Measurements from ENCODE around the gene FAM114A1. TPM values are rescaled to one million over a fixed set of nuclear protein-coding genes. Genes with fewer than 3 reads are reported as not detected.

Gene FAM114A1
- total and polyA plus RNA-seq, 2 experiments from 2014 or later: 110 to 140 TPM

DNA sequence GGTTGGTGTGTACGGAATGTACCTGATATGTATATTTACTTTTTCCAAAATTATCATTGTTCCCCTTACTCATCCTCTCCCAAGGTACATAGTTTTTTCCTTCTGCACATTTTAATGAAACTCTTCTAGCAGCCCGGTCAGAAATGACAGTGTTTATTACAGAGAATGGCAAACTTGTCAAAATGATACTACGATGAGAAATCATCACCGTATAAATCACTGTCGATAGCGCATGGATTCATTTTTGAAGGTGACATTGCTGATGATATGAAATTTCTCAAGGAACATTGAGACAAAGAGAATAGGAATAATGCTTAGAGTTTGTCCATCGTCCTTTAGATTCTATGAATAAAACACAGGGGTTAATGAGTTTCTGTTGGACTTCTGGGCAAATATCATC lies 30.6 kb downstream of the FAM114A1 start:
- H2AFZ ChIP-seq: no peak overlapping the region
- no peaks in the 10 kb centered on the region for H4K20me1 ChIP-seq (ENCODE audit: insufficient read depth, poor library complexity, severe bottlenecking)
- H3K9me3 ChIP-seq (ENCODE audit: low read depth): no peaks in the 10 kb centered on the region
- no peak overlapping the region for H3K4me2 ChIP-seq
- no peak for TF ChIP-seq EZH2phosphoT487 (IDR thresholded peaks at IDR 0.05; ENCODE audit: low read depth, severe bottlenecking, unreplicated experiment)
- TF ChIP-seq CTCF (IDR thresholded peaks at IDR 0.05; ENCODE audit: poor library complexity): no peak
- no peak for TF ChIP-seq EZH2 (IDR thresholded peaks at IDR 0.05; ENCODE audit: borderline replicate concordance)
- peaks cover 4% of the 10 kb centered on the region for H3K4me1 ChIP-seq (ENCODE audit: insufficient read depth)
- DNase-seq (ENCODE audit: low spot score): no peak
- no peaks in the 10 kb centered on the region for H3K36me3 ChIP-seq (replicated peaks; ENCODE audit: insufficient read depth, low read depth)
- H3K27ac ChIP-seq: no peak overlapping the region
- H3K9me2 ChIP-seq (replicated peaks; ENCODE audit: insufficient read depth): no peaks in the 10 kb centered on the region
- no peaks in the 10 kb centered on the region for H3K27me3 ChIP-seq
- 79% methylated on average over 7 of the region's 7 CpGs for WGBS (ENCODE audit: low lambda C conversion rate, missing lambda C conversion rate)
- H3K79me2 ChIP-seq: no peaks in the 10 kb centered on the region
- no peak overlapping the region for H3K4me3 ChIP-seq

- DNase-seq (ENCODE audit: low spot score): no peak
- no peaks in the 10 kb centered on the region for H3K79me2 ChIP-seq
- WGBS (ENCODE audit: low lambda C conversion rate, missing lambda C conversion rate): 81% methylated on average over 5 of the region's 5 CpGs
- no peaks in the 10 kb centered on the region for H4K20me1 ChIP-seq (ENCODE audit: insufficient read depth, poor library complexity, severe bottlenecking)
- H3K4me3 ChIP-seq: no peak overlapping the region
- H2AFZ ChIP-seq: no peak overlapping the region
- H3K27me3 ChIP-seq: no peaks in the 10 kb centered on the region
- H3K9me2 ChIP-seq (replicated peaks; ENCODE audit: insufficient read depth): no peaks in the 10 kb centered on the region
- H3K36me3 ChIP-seq (replicated peaks; ENCODE audit: insufficient read depth, low read depth): no peaks in the 10 kb centered on the region
- H3K4me1 ChIP-seq (ENCODE audit: insufficient read depth): peaks cover 27% of the 10 kb centered on the region
- no peaks in the 10 kb centered on the region for H3K9me3 ChIP-seq (ENCODE audit: low read depth)
- TF ChIP-seq EZH2 (IDR thresholded peaks at IDR 0.05; ENCODE audit: borderline replicate concordance) (no peak), EZH2phosphoT487 (IDR thresholded peaks at IDR 0.05; ENCODE audit: low read depth, severe bottlenecking, unreplicated experiment) (no peak)
- H3K4me2 ChIP-seq: no peak overlapping the region
- no peak overlapping the region for H3K27ac ChIP-seq
Measured at GRCh38 chr4:38902221-38902620, 34.6 kb downstream of the FAM114A1 start.

GRCh38 chr4:38902695-38903094 lies 35.1 kb downstream of the FAM114A1 start:
- no peaks in the 10 kb centered on the region for H3K27me3 ChIP-seq
- H3K9me2 ChIP-seq (replicated peaks; ENCODE audit: insufficient read depth): no peaks in the 10 kb centered on the region
- H4K20me1 ChIP-seq (ENCODE audit: insufficient read depth, poor library complexity, severe bottlenecking): no peaks in the 10 kb centered on the region
- H3K27ac ChIP-seq: no peak overlapping the region
- no peaks in the 10 kb centered on the region for H3K36me3 ChIP-seq (replicated peaks; ENCODE audit: insufficient read depth, low read depth)
- H3K4me3 ChIP-seq: no peak overlapping the region
- H3K79me2 ChIP-seq: no peaks in the 10 kb centered on the region
- H2AFZ ChIP-seq: no peak overlapping the region
- peak; percentile 21 for DNase-seq (ENCODE audit: low spot score)
- peaks cover 27% of the 10 kb centered on the region for H3K4me1 ChIP-seq (ENCODE audit: insufficient read depth)
- no peaks in the 10 kb centered on the region for H3K9me3 ChIP-seq (ENCODE audit: low read depth)
- no peak overlapping the region for H3K4me2 ChIP-seq
- TF ChIP-seq EZH2phosphoT487 (IDR thresholded peaks at IDR 0.05; ENCODE audit: low read depth, severe bottlenecking, unreplicated experiment) (no peak), CTCF (IDR thresholded peaks at IDR 0.05; ENCODE audit: poor library complexity) (peak; percentile 52), EZH2 (IDR thresholded peaks at IDR 0.05; ENCODE audit: borderline replicate concordance) (no peak)

- Histone ChIP-seq H3K27me3 (no peaks in the 10 kb centered on the region), H3K27ac (peak overlapping the region; percentile 67), H3K79me2 (no peaks in the 10 kb centered on the region)
Measured at GRCh38 chr4:38904090-38904666, 36.6 kb downstream of the FAM114A1 start.

More at GRCh38 chr4:38904090-38904666, 36.6 kb downstream of the FAM114A1 start:
- Histone ChIP-seq H3K4me2 (peak overlapping the region; percentile 59), H3K4me3 (no peak overlapping the region), H2AFZ (no peak overlapping the region), H3K9me3 (ENCODE audit: low read depth) (no peaks in the 10 kb centered on the region), H3K4me1 (ENCODE audit: insufficient read depth) (peaks cover 27% of the 10 kb centered on the region), H3K36me3 (replicated peaks; ENCODE audit: insufficient read depth, low read depth) (no peaks in the 10 kb centered on the region), H3K9me2 (replicated peaks; ENCODE audit: insufficient read depth) (no peaks in the 10 kb centered on the region), H4K20me1 (ENCODE audit: insufficient read depth, poor library complexity, severe bottlenecking) (no peaks in the 10 kb centered on the region)
- DNase-seq (ENCODE audit: low spot score): peak; percentile 61
- TF ChIP-seq EZH2 (IDR thresholded peaks at IDR 0.05; ENCODE audit: borderline replicate concordance) (no peak), CTCF (IDR thresholded peaks at IDR 0.05; ENCODE audit: poor library complexity) (no peak), EZH2phosphoT487 (IDR thresholded peaks at IDR 0.05; ENCODE audit: low read depth, severe bottlenecking, unreplicated experiment) (no peak)
- WGBS (ENCODE audit: low lambda C conversion rate, missing lambda C conversion rate): 48% methylated on average over 10 of the region's 10 CpGs
